Measurements from ENCODE around the gene LRRC27.

DNA sequence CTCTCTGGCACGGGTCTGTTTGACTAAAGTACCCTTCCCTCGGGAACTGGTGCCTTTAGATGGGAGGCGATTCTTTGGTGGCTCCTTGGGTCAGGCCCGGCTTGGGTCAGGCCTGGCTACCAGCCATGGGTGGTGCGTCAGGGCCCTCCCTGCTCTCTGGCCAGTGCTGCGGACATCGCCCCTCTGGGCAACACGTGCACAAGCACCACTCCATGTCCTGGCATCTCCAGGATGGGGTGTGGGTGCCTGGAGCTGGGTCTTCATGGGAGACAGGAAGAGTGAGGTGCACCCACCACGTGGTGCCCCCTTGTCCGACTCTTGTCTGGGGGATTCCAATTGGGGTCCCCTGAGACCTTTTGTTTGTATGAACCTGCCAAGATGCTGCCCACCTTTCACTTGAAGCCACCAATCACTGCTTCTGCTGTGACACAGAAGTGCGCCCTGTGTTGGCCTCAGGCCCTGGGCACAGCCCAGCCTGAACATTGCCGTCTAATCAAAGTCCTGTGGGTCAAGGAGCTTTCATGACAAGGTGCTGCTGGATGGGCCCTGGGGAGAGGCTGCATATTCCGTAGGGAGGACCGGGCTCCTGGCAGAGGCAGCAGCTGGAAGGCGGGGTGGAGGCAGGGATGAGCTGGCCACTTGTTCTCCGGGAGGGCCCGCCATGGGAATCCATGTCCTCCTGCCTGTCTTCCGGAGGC lies 53.9 kb downstream of the LRRC27 start:
- TF ChIP-seq, protein P1, sequence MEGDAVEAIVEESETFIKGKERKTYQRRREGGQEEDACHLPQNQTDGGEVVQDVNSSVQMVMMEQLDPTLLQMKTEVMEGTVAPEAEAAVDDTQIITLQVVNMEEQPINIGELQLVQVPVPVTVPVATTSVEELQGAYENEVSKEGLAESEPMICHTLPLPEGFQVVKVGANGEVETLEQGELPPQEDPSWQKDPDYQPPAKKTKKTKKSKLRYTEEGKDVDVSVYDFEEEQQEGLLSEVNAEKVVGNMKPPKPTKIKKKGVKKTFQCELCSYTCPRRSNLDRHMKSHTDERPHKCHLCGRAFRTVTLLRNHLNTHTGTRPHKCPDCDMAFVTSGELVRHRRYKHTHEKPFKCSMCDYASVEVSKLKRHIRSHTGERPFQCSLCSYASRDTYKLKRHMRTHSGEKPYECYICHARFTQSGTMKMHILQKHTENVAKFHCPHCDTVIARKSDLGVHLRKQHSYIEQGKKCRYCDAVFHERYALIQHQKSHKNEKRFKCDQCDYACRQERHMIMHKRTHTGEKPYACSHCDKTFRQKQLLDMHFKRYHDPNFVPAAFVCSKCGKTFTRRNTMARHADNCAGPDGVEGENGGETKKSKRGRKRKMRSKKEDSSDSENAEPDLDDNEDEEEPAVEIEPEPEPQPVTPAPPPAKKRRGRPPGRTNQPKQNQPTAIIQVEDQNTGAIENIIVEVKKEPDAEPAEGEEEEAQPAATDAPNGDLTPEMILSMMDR (IDR thresholded peaks at IDR 0.05; ENCODE audit: insufficient read depth, low read length, poor library complexity, severe bottlenecking): no peak
- TF ChIP-seq EZH2phosphoT487 (conservative IDR thresholded peaks at IDR 0.05; ENCODE audit: low read length): no peak

Measured in SU-DHL-6 (cell line).